GOT3 (cell line): ENCODE measurements around the gene TEX29.

Experiments
- DNase-seq: peaks from one replicate; lab custom pipeline; 2025; ENCODE audit warnings: mixed read lengths; lab: John Stamatoyannopoulos, UW

TEX29 gene

DNA sequence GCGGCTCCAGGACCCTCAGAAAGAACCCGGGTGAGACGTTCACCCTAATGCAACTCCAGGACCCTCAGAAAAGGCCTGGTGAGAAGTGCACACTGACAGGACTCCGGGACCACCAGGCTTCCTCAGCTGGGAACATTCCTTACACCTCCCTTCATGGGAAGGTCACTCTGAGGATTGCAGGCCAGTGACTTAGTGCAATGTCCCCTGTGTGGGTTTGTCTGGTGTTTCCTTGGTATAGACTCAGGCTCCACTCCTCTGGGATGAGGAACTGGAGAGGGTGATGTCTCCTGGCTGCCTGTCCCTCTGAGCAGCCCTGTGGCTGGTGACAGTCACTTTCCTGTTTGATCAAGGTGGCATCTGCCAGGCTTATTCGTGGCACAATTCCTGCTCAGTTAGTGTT, 49.7 kb downstream of the TEX29 start:
- DNase-seq, result no peak

DNA sequence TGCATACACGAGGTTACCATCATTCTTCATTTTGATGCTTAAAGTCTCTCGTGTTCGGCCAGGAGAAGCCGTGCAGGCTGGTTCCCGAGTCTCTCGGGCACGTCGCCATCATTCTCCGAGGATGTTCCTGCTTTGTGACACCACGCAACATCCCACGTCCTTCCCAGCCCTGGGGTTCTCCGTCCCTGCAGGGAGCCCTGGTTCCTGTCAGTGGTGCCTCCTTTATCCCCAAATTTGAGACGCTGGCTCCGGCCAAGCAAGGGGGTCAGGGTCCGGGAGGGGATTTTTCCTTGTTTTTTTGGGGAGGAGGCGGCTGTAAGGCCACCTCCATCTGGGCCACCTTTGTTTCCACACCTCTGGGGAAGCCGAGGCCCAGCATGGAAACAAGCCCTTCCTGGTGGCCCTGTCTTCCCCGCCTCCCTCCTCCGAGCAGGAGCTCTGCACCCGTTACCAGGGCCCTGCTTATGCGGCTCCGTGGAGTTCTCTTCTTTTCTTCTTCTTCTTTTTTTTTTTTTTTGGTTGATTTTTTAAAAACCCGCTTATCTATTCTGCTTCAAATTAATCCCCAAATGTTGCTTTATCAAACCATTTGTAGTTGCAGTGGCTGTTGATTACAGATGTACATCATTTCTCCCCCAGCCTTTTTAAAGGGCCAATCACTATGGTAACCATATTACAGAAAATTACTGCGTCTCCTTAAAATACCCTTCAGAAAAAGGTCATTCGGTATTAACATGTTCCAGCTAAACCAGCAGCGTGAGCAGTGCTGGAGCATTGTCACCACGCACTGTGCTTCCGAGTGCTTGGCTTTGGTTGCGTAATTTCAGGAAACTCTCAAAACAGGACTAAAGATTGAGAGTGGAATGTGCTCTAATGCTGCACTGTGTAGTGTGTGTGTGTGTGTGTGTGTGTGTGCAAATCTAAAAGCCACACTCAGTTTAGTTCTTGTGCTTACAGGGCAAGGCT, 50.4 kb downstream of the TEX29 start:
- DNase-seq, result no peak

DNA sequence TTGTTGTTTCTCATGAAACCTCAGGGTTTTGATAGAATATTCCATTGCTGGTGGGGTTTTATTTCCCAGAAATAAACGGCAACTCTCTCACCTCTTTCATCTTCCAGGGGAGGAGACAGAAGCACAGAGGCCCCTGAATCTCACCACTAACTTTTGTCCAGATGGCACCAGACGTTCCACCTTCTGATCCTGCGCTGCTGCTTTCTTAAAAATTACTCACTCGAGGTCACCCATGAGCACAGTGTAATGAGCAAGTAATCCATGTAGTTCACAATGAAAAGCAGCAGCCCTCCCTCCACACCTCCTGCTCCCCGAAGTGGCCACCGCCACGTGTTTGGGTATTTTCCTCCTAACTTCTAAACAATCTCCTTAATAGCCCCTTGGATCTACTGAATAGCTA, 51.3 kb downstream of the TEX29 start:
- DNase-seq, result no peak

DNA sequence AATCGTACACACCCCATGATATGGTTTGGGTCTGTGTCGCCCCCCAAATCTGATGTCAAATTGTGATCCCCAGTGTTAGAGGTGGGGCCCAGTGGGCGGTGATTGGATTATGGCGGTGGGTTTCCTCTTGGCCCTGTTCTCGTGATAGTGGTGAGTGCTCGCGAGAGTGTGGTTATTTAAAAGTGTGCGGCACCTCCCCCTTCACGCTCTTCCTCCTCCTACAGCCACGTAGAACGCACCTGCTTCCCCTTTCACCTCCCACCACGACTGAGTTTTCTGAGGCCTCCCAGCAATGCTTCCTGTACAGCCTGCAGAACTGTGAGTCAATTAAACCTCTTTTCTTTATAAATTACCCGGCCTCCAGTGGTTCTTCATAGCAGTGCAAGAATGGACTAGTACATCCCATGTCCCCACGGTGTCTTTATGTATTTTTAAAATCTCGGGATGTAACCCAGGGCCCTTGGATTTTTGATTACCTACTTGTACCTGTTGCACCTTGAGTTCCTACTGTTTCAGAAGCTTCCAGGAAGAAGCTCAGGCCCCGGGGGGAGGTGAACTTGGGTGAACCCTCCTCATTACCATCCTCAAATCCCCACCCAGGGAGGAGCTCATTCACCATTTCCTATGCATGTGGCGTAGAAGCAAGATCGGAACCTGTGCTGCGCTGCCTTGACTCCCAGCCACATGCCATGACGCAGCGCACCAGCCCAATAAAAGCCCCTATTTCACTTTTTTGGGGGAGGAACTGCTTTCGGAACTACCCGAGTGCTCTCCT, 52.4 kb downstream of the TEX29 start:
- no peak for DNase-seq

DNA sequence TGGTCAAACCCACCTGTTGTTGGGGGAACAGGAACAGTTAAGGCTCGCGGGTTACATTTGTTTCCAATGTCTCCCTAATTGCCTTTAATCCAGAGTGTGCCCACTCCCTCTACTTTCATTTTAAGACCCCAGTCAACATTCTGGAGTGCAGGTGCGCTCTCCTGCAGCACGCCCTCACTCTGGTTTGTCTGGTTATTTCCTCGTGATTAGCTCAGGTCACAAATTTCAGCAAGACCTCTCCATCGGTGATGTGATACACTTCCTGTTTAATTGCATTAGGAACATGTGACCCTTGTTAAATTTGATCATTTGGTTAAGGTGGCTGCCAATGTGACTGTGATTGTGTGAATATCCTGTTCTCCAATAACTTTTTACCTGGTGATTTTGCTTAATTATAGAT, 53.0 kb downstream of the TEX29 start:
- no peak for DNase-seq

DNA sequence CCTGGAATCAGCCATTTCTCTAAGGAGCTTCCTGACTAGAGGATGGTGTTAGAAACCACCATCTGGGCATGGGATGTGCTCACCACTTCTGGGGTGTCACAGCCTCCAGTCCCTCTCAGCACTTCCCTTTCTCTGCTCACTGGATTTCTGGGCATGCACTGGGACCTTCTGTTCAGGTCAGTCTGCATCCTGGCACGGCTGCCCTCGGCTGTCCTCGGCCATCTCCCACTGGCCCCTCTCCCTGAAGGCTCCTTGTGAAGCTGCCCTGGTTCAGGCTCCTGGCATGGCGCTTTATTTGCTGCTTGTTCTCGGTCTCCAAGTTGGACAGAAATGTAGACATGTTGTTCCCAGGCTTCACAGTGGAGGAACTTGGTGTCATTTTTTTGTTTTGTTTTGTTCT, 60.0 kb downstream of the TEX29 start:
- DNase-seq, result no peak

DNA sequence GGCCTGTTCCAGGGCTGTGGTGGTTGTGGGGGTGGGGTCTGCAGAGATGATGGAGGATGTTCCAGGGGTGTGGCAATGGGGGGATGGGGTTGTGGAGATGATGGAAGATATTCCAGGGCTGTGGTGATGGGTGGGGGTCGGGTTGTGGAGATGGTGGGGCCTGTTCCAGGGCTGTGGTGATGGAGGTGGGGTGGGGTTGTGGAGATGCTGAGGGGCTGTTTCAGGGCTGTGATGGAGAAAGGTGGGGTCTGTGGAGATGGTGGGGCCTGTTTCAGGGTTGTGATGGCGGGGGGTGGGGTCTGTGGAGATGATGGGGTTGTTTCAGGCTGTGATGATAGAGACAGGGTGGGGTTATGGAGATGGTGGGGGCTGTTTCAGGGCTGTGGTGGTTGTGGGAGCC, 62.0 kb downstream of the TEX29 start:
- DNase-seq, result no peak

DNA sequence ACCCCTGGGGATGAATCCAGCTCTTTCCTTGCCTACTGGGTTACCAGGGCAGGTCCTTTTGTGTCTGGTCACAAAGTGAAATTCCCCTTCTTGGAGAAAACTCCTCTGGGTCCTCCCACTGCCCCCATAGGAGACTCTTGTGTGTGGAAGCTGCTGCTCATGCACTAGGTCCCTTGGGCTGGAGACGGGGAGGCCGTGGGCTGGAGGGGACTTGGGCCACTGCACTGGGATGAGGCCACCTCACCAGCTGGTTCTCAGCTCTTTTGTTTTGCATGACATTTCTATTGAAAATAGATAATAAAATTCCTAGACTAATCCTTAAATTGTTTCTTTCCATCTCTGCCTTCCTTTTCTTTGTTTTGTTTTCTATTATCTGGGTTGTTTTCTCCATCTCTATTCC, 62.4 kb downstream of the TEX29 start:
- DNase-seq, result no peak

DNA sequence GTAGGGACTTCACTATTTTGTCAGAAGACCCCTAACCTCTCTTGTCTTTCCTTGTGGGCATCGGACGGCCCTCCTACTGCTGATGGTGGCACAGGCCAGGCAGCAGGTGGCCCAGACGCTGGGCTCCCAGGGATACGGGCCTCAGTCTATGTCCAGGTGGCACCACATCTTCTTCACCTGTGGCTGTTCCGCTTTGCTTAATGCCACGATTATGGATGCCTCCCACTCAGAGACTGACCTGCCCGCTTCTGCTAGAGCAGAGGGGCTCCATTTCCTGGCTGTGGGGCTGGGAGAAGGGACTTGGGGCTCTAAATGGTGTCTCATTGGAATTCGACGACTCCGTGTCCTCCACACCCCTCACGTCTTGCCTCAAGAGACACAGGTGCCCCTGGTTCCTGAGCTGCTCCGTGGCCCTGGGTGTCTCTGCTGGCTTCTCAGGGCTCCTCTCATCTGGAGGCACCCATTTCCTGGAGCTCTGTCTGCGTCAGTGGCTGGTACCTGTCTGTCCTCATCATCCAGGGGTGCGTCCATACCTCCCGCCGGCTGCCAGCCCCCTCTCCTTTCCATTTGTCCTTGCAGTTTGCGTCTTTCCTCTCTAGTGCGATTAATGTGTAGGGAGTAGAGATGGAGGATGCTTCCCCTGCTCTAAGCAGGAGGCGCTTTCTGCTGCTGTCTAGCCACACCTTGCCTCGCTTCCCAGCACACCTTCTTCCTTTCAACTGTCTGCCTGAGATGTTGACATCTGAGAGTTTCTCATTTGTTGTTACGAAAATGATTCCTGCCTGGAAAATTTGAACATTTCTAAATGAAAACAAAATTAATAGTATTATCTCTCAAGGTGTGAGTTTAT, 63.4 kb downstream of the TEX29 start:
- DNase-seq, result no peak

DNA sequence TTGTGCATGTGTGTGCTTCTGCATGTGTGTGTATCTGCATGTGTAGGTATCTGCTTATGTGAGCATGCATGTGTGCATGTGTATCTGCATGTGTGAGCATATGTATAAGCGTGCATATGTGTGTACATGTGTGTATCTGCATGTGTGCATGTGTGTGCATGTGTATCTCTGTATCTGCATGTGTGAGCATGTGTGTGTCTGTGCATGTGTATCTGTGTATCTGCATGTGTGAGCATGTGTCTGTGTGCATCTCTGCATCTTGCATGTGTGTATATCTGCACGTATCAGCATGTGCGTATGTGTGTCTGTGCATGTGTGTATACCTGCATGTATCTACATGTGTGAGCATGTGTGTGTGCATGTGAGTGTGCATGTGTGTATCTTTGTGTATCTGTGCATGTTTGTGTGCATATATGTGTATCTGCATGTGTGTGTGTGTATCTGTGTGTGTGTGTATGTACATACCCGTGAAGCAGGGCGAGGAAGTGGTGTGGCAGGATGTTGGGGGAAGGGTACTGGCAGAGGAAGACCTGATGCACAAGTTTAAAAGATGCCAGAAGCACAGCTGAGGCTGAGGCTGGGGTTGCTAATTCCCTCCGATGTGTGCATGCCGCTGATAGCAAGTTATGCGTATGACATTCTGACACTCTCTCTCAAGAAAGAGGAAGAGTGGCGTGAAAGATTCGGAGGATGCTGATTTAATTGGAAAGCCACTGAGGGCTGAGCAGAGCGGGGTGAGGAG, 64.2 kb downstream of the TEX29 start:
- DNase-seq, result no peak

DNA sequence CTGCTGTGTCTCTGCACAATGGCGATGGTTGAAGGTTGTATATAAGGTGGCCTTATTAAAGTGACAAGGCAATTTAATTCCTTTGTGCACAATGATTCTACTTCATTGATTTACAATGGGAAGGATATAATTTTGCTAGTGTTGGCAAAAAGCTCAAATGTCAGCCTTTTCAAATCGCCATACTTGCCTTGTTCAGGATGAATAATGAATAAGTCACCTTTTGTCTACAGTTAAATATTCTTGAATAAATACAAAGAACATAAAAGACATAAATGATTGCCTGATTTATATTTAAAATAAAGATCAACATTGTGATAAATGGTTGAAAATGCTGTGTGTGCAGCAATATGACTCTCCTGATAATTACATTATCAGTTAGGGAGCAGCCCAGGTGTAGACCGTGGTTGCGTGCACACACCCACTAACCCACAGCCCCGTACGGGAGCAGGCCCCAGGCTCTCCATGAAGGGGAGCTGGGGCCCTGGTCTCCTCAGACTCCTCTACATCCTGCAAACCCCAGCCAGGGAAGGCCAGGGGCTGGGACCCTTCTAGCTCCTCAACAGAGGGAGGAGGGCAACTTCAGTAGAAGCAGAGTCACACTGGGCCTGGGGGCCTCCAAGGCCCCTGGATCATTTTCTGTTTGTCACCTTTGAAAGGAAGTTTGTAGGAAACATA, 64.9 kb downstream of the TEX29 start:
- no peak for DNase-seq

DNA sequence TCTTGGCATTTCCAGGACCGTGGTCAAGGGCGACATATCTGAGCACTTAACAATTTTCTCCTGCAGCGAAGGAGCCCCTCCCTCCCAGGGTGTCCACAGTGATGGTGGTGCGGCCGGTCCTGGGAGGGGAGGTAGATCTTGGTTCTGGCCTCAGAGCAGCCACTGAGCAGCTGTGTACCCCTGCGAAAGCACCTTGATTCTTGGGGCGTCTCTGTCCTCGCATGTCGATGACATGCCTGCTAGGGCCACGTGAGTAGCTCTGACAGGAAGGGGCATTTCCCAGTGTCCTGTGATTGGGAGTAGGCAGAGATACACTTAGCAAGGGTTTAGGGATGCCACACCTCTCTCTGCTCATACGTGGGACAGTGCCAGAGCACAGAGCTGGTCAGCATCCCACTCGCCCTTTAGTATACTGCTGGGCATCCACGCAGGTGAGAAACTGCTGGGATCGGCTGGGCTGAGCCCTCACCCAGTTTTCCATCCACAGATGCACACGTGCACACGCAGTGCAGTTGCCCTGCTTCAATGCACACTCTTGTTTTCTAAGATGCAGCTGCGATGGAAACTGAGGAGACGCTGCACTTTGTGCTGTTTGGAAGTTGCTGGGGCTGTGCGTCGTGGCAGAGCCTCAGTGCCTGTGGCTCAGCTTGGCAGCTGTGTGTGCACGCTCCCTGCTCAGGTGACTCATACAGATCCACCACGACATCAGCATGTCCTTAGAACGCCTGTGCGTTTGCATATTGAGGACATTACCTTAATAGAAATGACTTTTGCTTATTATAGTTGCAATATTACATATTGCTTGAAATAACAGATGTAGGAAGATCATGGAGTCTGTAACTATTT, 66.8 kb downstream of the TEX29 start:
- no peak for DNase-seq

DNA sequence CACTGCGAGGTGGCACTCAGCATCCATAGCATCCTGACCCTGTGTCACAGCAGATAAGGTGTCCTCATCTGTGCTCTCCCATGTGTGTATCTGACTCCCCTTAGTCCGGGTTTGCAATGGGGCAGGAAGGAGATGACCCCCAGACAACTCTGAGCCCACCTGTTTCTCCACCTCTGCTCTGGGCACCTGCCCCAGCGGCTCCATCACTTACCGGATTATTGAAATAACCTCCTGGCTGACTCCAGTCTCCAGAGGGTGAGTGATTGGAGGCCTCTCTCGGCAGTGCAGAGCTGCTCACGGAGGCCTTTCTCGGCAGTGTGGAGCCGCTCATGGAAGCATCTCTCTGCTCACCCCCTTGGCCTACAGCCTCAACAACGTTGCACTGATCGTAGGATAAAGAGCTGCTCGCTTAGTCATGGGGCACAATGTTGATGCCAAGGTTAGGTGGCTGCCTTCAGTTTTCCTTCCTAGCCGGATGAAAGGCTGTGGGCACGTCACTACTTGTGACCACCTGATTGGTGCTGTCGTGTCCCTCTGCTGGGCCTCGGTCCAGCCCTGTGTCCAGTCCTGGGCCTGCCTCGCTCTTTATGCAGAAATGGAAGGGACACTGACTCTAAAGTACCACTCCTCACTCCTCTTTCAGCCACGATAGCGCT, 67.6 kb downstream of the TEX29 start:
- DNase-seq, result no peak

DNA sequence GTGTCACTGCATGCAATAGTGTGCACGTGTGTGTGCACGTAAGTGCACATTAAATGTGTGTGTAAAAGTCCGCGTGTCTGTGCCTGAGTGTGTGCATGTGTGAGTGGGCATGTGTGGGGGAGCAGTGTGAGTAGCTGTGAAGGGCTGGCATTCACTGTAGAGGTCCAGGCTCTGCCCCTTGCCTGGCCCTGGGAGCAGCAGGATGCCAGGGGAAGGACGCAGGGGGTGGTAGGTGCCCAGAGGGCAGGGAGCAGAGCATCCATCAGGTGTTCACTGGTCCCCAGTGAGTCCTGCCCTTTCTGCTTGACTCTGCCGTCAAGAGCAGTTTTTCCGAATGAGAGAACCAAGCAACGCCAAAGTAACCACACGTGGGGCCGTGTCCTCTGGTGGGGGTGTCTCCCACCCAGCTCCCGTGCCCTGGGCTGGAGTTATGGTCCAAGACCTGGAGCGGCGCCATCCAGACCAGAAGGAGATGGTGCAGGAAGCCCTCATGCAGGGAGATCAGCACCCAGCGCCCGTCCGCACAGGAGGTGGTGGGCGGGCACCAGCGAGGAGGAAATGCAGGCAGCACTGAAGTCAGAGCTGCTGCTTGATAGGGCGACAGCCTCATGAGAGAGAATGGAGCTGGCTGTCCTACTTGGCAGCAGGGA, 68.5 kb downstream of the TEX29 start:
- DNase-seq, result no peak

DNA sequence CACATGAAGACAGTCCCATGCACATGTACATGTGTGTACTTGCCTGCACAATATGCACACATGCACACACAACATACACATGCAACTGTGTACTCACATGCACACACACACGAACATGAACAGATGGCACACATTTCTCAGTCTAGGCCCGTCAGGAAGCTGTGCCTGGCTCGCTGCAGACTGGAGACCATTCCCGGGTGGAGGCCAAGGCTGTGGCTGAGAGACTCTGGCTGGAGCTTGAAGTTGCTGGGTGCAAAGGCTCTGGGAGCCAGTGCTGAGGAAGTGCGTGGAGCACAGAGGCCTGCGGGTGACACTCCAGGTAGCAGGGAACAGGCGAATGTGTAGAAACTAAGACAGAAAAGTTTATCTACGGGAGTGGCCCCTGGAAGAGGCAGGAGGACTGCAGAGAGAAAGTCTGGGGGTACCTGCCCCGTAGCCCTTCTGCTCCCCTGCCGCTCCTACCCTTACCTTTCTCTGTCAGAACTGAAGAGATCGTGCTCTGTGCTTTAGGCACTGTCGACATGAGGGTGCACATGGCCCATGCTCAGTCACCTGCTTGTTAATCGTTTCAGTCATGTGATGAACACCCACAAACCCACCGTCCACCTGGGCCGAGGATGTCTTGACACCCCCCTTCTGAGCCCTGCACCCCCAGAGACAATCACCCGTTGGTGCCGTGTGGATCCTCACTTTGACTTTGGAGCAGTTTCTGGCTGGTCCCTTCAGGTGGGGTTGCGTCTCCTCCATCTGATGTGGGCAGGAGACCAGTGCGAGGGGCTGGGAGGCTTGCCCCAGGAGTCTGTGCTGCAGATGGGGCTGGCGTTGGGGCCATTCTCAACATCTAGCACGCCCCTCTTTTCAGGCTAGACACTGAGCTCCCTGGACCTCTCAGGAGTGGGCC, 69.4 kb downstream of the TEX29 start:
- DNase-seq, result no peak

DNA sequence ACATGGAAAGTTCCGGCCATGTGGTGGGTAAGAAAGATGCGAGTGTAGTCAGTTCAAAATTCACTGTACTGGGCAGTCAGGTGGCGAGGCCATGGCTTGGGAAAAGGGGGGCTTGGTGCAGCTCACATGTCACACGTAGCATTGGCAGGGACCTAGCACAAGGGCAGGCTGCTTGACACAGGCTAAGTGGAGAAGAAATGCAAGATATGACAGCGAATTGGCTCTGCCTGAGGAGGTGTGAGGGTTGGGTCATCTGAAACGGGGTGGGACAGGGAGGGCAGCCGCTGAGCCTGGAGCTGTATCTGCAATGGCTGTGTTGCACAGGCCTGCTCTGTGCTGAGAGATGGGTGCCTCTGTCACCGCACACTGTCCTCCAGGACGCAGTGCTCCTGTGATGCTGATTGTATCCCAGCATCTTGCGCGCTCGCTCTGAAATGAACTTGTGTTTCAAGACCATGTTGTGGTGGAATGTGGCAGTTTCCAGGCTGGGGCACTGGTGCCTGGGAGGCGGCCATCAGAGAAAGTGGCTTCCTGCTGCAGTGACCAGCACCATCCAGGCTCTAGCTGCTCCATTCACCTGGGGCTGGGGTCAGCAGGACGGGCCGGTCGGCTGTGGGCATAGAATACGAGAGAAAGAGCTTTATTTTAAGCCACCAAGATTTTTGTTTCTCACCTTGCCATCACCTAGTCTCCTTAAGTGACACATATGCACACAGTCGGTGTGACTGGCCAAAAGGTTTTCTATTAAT, 70.3 kb downstream of the TEX29 start:
- DNase-seq, result no peak

DNA sequence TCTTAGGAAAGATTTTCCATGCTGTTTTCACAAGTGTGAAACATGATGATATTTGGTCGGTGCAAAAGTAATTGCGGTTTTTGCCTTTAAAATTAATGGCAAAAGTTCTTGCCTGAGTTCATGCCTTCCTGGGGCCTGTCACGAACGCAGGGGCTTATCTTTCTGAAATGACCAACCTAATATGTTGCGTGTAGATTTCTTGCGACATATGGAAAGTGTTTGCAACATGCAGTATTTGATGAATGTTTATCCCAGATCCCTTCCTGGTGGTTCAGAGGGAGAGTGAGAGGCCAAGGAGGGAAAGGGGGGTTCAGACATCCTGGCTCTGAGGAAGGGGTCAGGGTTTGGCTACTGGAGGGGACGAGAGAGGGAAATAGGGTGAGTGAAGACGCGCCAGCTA, 72.0 kb downstream of the TEX29 start:
- DNase-seq, result no peak
